DMS114 treated with DMSO at 0.1 percent for 48 hours (cell line): ENCODE measurements around the gene MFAP3.
"Not testable (repeated sequence)": the region's sequence is repeated elsewhere in the genome, so short reads cannot be mapped to it uniquely, and the experiment has no call there.

Experiments used
- DNase-seq: peaks from one replicate; lab custom pipeline; 2025; ENCODE audit not compliant: unreplicated experiment; lab: John Stamatoyannopoulos, UW

Gene MFAP3

DNA sequence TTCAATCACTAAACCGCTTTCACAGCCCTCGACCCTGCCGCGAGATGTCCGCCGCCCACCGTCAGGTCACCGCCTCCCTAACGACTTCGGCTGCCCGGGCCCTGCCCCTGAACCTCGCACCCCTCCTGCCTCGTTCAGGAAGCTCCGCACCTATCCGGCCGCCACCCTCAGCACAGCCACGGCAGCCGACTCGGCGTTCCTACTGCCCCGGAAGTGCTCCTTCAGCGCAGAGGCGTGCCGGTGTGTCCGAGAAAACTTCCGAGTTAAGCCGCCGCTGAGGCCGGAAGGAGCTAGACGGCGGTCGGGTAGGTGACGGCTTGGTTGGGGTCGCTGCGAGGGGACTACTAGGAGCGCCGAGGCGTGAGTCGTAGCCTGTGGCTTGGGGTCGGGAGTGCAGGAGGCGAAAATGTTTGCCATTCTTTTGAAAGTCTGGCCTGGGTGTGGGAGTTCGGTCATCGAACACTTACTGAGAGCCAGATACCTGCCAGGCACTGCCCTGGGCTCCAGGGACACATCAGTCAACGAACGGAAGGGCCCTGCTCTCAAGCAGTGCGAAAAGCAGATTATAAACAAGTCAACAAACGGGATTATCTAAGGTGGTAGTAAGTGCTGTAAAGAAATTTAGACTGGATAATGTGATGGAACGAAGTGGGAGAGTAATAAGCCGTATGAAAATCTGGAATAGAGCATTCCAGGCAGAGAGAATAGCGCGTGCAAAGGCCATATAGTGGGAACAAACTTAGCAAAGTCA lies at the start of gene MFAP3, which contains the start of gene FAM114A2:
Gene MFAP3, plus strand, starts transcription at position 261 of the 751 bp plus-strand sequence. CDS start 10,756 bp downstream, outside the sequence.
Gene FAM114A2, minus strand, starts transcription at position 204 of the 751 bp plus-strand sequence. CDS start 3,957 bp downstream, outside the sequence.
- peak; percentile 82 for DNase-seq

DNA sequence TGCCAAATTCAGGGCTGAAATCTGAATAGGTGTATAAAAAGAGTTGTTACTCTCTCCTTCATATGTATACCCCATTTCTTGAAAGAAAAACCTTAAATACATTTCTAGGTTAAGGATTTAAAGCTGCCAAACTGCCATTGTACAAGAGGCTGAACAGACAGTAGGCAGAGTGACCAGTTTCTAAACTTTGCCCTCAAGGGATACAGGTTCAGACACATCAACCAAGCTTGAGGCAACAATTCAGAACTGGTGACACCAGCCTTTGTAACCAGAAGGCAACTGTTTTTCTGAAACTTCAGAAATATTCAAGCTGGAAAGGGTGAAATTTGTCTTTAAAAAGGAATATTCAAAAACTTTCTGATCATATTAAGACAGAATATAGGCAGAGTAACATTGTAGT lies 47.6 kb upstream of the MFAP3 start:
- no peak for DNase-seq

DNA sequence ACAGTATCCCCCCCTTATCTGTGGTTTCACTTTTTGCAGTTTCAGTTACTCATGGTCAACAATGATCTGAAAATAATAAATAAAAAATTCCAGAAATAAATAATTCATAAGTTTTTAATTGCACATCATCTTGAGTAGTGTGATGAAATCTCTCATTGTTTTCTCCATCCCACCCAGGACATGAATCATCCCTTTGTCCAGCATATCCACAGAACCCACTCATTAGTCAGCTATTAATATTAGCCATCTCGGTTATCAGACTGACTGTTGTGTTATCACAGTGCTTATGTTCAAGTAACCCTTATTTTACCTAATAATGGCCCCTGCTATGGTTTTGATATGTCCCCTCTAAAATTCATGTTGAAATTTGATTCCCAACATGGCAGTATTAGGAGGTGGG lies 40.8 kb upstream of the MFAP3 start:
- DNase-seq: no peak

DNA sequence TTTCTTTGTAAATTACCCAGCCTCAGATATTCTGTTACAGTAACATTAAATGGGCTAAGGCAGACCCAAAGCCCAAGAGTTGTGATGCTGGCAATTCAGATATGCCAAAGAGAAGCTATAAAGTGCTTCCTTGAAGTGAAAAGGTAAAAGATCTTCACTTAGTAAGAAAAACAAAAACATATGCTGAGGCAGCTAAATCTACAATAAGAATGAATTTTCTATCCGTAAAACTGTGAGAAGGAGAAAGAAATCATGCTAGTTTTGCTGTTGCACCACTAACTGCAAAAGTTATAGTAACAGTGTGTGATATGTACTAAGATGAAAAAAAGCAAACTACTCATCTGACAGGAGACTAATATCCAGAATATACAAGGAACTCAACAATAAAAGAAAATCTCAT lies 40.0 kb upstream of the MFAP3 start:
- DNase-seq: no peak

DNA sequence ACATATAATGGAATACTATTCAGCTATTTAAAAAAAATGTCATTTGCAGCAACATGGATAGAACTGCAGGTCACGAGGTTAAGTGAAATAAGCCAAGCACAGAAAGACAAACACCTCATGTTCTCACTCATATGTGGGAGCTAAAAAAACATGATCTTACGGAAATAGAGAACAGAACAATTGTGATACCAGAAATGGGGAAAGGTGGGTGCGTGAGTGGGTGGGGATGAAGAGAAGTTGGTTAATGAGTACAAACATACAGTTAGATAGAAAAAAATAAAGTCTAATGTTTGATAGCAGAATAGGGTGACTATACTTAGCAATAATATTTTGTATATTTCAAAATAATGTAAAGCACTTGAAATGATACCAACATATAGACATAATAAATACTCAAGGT lies 38.8 kb upstream of the MFAP3 start:
- DNase-seq: no peak

DNA sequence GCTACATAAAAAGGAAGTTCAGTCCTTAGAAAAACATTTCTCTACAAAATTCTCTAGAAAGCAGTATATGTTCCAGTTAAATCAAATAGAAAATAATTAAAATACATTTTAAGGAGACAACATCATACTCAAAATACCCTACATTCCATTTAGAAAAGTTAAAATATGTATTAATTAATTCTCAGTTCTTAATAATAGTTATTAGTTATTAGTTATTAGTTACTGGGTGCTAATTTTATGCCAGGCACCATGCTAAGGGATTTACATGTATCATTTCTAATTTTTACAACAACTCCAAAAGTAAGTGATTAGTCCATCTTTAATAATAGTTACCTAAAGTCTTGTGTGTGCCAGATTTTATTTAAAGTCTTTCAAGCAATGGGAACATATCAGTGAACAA lies 38.1 kb upstream of the MFAP3 start:
- DNase-seq: no peak

DNA sequence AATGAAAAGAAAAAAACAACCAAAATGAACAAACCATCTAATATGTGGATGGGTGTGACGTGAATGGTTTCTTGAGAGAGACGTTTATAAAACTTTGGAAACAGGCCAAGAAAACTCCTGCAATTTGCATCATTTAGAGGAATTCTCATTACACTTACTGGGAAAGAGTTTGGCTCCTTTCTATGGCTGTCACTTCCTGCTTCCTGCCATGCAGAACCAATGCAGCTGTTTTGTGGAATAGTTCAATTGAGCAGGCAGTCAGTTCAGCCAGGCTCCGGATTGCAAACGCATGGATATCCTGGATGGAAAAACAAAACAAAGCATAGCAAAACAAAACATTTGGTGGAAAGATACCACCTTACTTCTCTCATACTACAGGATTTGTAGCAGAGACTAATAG lies 36.7 kb upstream of the MFAP3 start:
- DNase-seq: no peak

DNA sequence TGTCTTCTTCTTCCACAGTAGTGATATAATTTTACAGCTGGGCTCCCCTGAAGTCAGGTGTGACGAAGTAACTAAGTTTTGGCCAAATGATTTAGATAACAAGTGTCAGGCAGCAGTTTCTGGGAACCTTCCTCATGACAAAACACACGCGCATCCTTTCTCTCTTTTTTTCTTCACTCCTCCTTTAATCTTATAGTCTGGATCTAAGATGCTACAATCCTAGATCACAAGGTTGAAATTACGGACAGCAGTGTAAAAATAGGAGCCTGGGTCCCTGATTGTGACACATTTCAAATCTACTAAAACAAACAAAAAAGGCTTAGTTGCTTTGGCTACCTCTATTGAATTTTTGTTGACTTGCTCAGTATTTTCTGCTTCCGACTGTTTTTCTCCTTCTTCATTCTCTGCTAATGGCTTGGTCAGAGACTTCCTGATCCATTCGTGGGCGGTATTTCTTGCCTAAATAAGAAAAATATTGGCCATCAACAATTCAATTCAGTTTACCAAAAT lies 36.2 kb upstream of the MFAP3 start:
- no peak for DNase-seq

DNA sequence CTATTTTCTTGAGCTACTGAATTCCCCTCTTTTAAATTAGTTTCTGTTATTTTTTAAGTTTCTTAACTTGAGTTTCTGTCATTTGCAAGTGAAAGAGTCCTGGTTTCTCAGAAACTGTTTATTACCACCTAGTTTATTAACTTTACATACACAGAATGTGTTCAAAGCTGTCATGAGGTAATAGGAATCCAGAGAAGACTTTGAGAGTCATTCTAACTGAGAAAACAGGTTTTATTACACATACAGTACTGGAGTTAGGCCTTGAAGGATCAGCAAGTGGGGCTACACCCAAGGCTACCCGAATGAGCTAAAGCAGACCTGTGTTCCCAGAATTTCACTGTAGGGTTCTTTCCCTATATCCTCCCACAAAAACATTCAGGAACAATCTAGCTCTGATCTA lies 33.1 kb upstream of the MFAP3 start:
- no peak for DNase-seq

DNA sequence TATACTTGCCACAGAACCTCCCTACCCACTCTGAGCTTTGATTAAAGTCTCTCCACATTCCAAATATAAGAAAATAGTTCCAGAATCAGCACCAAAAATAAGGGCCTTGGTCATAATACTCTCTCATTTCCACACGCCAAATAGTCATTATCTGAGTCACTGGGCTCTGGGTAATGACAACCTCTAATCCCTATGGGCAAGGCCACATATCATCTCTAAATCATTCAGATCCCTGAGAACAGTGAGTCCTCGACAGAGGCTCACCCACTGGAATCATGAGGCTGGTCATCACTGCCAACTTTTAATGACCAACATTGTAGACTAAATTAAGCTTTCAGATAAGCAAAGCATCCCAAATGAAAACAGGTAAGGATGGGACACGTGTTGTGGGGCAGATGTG lies 28.1 kb upstream of the MFAP3 start:
- no peak for DNase-seq

DNA sequence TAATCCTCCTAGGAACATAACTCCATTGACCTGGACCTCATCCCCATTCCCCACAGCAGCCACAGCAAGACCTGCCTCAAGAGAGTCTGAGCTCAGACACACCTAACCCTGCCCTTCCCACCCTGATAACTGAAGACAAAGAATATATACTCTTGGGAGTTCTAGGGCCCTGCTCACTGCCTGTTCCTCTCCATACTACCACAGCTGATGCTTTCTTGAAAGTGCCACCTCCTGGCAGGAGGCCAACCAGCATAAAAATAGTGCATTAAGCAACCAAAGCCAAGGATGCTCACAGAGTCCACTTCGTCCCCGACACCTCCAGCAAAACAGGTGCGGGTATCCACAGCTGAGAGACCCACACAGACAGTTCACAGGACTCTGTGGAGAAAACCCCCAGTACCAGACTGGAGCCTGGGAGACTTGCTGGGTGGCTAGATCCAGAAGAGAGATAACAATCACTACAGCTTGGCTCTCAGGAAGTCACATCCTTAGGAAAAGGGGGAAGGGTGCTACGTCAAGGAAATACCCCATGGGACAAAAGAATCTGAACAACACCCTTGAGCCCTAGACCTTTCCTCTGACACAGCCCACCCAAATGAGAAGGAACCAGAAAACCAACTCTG lies 23.6 kb upstream of the MFAP3 start:
- no peak for DNase-seq

DNA sequence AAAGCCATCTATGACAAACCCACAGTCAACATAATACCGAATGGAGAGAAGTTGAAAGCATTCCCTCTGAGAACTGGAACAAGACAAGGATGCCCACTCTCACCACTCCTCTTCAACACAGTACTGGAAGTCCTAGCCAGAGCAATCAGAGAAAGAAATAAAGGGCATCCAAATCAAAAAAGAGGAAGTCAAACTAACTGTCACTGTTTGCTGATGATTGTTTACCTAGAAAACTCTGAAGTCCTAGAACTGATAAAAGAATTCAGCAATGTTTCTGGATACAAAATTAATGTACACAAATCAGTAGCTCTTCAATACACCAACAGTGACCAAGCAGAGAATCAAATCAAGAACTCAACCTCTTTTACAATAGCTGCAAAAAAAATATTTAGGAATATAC lies 19.8 kb upstream of the MFAP3 start:
- not testable (repeated sequence) for DNase-seq

DNA sequence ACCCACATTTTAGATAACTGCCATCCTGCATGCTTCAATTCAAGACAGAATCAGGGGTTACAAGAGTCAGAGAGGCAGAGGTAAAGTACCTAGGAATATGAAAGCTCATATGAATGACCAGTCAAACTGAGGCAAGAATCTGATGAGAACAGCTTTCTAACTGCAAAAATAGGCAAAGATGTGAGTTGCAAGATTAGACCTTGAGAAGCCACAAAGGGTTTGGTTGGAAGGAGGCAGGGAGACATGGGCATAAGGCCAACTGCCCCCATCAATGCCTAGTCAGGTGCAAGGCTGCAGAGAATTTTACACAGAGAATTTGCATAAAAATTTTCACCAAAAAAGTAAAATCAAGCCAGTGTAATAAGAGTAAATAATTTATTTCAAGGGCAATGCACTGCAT lies 12.8 kb upstream of the MFAP3 start:
- DNase-seq: no peak

DNA sequence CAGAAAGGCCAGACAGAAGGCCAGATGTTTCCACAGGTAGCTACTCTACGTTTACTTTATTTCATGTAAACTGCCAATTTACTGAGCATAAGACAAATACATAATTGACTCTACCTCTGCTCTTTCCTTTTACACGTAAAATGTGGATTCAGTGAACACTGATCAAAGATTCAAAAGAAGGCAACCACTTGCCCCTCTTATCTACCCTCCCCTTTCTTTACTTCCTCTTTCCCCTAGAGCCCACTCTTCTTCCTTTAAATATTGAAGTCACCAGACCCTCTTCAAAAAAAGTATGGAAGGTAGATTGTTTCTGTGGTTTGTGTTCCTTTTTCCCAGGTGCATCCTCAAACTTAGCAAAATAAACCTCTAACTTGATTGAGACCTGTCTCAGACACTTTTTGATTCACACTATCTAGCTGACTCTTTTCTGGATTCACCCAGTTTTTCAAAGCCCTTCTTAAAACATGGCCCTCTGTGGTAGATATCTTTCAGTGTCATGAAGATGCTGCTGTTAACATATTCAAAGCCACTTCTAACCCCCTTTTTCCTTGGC lies 6.8 kb upstream of the MFAP3 start:
- no peak for DNase-seq

DNA sequence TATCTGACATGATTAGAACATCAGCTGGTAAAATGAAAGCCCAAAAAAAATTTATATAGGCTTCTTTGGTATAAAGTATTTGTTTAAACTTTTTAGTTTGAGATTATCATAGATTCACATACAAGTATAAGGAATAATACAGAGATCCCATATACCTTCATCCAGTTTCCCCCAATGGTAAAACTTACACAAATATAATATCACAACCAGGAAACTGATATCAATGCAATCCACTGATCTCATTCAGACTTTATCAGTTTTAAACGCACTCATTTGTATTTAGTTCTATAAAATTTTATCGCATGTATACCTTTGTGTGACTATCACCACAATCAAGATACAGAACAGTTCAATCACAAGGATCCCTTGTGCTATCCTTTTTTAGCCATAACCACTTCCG lies 3.8 kb upstream of the MFAP3 start:
- no peak for DNase-seq

DNA sequence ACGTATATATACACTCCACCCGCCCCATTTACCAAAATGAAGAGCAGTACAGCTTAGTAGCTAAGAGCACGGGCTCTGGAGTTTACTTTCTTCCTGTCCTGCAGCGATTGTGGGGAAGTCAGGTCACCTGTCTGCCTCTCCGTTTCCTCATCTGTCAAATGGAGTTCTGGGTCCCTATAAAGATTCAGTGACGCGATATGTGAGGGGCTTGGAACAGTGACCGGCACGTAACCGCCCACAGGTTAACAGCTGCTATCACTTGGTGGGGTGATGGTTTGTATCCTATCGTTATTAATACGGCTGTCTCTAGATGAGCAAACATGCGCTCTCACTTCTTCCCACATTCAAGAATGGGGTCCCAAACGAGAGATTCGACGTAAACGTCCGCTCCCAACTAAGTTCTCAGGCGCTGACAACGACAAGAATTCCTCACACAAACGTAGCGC lies 483 bp upstream of the MFAP3 start:
- DNase-seq: no peak

DNA sequence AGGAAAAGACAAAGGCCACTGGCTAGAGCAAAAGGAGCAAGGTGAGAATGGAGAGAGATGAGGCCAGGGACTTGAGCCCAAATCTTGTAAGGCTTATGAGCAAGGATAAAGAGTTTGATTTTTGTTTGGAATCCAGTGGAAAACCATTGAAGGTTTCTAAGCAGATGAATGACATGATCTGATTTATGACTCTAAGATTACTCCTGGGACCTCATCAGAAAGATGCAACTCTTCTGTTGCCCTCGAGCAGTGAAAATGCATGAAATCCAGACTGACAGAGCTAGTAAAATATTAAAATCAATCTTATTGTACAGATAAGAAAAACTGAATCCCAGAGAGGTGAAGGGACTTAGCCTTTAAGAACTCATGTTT lies 677 bp downstream of the MFAP3 start:
- no peak for DNase-seq

DNA sequence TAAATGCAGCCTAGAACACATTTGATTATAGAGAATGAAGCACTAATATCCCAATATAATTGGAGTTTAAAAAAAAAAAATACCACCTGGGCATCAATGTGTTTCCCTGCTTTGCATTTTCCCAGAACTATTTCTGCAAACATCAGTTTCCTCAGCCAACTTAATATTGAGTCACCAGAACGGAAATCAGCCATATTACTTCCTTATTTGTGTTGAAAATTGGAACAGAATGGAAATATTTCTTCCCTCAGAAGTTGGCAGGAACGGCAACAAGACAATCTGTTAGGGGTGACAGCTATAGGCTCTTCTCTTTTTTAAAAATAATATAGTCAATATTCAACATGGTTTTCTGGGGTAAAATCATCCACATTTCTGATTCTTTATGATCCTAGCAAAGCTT lies 4.0 kb downstream of the MFAP3 start:
- DNase-seq: no peak

DNA sequence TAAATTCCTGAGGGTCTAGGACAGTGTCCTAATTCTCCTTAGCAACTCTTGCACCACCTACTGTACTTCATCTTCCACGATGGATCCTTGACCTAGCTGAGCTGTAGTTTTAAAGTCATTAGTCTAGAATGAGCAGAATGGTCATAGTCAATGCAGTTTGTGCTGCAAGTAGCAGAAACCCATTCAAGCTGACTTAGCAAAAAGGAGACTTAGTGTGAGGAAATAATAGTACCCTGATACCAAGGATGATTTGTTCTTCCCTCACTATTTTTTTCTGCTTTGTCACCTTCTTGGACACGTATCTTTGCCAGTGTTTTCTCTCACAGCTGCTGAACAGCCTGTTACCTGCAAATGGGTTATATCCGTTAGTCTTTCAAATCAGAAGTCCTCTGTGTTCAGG lies 5.3 kb downstream of the MFAP3 start:
- DNase-seq: no peak

DNA sequence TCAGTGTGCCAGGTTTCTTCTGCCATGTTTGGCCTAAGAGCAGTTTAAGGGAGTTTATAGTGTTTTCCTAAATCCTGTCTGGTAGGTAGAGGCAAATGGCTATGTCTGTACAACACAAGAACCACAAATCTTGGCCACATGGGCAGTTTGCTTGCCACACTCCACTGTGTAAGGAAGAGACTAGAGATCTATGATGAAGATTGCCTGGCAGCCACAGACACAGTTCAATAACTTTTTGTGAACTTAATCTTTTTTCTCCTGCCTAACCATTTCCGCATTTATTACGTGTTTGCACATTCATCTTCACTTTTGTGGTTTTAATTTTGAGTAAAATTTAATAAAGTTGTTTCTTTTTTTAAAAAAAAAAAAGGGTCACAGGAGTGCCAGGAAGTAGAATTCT lies 5.8 kb downstream of the MFAP3 start:
- no peak for DNase-seq

DNA sequence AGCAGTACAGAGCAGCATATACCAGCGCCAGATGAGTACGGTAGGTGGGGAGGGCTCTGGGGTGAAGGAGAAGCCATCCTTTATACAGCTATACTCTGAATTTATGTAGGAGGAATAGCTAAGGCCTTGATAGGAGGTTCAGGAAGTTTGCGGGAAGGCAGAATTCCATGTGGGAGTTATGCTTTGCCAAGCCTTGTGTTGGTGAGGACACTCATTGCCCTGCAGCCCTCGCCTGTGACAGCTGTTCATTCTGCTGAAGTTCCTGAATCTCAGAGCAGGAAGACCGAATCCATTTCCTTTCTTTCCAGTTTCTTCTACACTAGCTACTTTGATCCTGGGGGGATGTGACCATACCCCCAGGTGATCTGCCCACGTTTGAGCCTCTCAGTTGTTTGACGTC lies 7.7 kb downstream of the MFAP3 start:
- DNase-seq: no peak

DNA sequence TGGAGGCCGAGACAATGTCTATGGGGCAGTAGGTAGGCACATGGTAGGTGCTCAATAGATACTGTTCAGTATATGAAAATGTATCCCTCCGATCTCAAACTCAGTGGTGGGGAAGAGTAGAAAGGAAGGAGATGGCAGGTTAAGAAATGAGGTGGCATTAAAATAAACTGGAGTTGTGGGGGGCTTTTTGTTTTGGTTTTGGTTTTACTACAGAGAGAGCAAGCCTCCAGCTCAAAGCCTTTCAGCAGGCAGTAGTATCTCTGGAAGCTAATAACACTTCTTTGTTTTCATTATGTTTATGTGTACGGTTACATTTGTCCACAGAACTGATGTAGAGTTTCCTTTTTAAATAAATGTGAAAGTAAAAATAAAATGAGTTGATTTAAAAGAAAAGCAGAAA lies 8.6 kb downstream of the MFAP3 start:
- DNase-seq: no peak
